HUES6 (cell line): ENCODE measurements around the gene GABRB2.

Experiments used
- H3K27ac ChIP-seq: 2 replicates; pipeline ENCODE4 v1.7.0; 2013; ENCODE audit warnings: low read depth, mild to moderate bottlenecking, low read length, inconsistent platforms
- H3K27me3 ChIP-seq: 2 replicates; pipeline ENCODE4 v1.6.1; 2013; ENCODE audit warnings: low read length; ENCODE audit not compliant: control insufficient read depth, insufficient read depth
- H3K36me3 ChIP-seq: 2 replicates; pipeline ENCODE4 v1.6.1; 2013; ENCODE audit warnings: low read length; ENCODE audit not compliant: control insufficient read depth, insufficient read depth
- H3K4me1 ChIP-seq: 2 replicates; pipeline ENCODE4 v1.6.1; 2013; ENCODE audit warnings: low read length; ENCODE audit not compliant: control insufficient read depth, insufficient read depth
- H3K4me3 ChIP-seq: 2 replicates; pipeline ENCODE4 v1.5.1; 2013; ENCODE audit warnings: low read depth, low read length
- H3K9ac ChIP-seq: one replicate; pipeline ENCODE4 v1.6.1; 2013; ENCODE audit warnings: mild to moderate bottlenecking, low read length
- H3K9me3 ChIP-seq: 2 replicates; pipeline ENCODE4 v1.6.1; 2013; ENCODE audit warnings: low read depth, low read length; ENCODE audit not compliant: control insufficient read depth, insufficient read depth

Gene GABRB2

DNA sequence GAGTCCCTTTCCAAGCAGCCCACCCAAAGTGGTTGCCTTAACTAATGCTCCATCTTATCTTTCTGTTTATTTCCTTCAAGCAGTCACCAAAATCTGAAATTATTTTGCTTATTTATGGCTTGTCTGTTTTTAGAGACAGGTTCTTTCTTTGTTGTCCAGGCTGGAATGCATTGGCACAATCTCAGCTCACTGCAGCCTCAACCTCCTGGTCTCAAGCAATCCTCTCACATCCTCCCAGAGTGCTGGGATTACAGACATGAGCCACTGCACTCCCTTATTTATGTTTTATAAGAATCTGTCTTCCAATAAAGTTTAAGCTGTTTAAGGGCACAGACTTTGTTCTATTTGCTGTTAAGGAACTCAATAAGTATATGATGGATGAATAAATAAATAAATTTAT, 133.7 kb downstream of the GABRB2 start:
- no peak overlapping the region for H3K4me3 ChIP-seq
- H3K4me1 ChIP-seq, result no peaks in the 10 kb centered on the region
- H3K27me3 ChIP-seq, result no peaks in the 10 kb centered on the region
- H3K9ac ChIP-seq, result no peak overlapping the region
- H3K9me3 ChIP-seq, result no peaks in the 10 kb centered on the region
- H3K36me3 ChIP-seq, result no peaks in the 10 kb centered on the region
- H3K27ac ChIP-seq, result no peak overlapping the region

DNA sequence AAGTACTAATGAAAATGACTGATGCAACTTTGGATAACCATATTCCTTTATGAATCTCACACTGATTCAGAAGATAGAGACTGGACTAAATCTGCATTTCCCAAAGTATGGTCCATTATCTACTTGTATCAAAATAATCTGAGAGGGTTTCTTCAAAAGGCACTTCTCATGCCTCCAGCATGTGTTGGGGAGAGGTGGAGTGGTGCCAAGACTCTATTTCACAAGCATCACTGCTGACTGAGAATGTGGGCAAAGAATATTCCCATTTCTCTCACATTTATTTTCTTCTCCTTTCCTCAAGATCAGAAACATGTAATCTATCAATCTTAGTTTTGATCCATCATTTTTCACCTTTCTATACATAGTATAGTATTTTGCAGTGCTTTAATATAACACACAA, 135.4 kb downstream of the GABRB2 start:
- Histone ChIP-seq H3K27me3 (no peaks in the 10 kb centered on the region), H3K4me3 (no peak overlapping the region), H3K9me3 (no peaks in the 10 kb centered on the region), H3K27ac (no peak overlapping the region), H3K9ac (no peak overlapping the region), H3K36me3 (no peaks in the 10 kb centered on the region), H3K4me1 (no peaks in the 10 kb centered on the region)

DNA sequence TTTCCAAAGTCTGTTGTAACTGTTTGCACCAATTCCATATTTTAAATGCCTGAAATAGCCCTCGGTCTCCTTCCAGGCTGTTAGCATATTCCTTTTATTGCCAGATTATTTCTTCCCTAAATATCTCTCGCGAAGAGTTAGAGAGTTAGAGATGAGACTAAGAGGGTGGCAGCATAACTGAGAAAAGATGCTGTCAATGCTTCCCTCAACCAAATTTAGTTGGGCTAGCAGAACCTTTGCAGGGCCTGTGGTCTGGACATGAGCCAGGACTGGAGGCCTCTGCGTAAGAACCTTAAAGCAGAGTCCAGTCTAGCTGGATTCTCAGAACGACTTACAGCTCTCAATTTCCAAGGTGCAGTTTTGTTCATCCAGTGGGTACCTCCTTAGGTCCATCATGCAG, 135.9 kb downstream of the GABRB2 start:
- H3K9me3 ChIP-seq, result no peaks in the 10 kb centered on the region
- H3K9ac ChIP-seq, result no peak overlapping the region
- no peaks in the 10 kb centered on the region for H3K36me3 ChIP-seq
- no peak overlapping the region for H3K4me3 ChIP-seq
- H3K27ac ChIP-seq, result no peak overlapping the region
- no peaks in the 10 kb centered on the region for H3K4me1 ChIP-seq
- no peaks in the 10 kb centered on the region for H3K27me3 ChIP-seq

DNA sequence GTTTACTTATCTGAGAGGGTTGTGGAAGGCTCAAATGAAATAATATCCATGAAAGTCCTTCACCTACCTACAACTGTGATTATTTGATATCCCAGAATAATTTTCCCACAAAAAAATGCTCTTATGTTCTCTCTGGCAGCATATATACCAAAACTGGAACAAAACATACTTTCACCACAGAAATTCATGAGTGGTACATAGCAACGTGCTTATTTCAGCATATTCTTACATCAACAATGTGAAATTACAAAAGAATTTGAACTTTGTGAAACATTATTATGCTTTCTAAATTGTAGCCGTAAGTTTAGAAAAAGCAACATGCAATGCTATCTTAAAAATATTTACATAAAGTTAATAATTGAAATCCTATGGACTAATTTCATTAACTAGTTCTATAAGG, 137.1 kb downstream of the GABRB2 start:
- H3K4me3 ChIP-seq, result no peak overlapping the region

DNA sequence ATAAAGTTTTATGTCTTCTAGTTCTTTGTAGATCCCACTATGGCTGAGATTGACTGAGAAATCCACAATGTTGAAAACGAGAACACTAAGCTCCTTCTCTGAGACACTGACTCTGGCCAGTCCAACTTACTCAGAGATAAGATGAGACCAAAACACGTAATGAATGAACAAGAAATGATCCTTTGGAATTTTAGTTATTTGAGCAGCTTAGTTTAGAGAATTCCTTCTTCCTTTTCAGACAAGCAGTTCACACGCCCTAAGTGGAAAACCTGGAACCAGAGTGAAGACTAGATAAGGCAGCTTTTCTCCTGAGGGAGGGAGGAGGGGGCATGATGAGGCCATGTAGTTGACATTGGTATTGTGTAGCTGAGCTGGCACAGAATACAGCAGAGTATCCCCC, 139.6 kb downstream of the GABRB2 start:
- Histone ChIP-seq H3K9ac (no peak overlapping the region), H3K4me1 (no peaks in the 10 kb centered on the region), H3K27me3 (no peaks in the 10 kb centered on the region), H3K27ac (no peak overlapping the region), H3K36me3 (no peaks in the 10 kb centered on the region), H3K9me3 (no peaks in the 10 kb centered on the region), H3K4me3 (no peak overlapping the region)

More for the DNA sequence above, 137.1 kb downstream of the GABRB2 start:
- Histone ChIP-seq H3K9me3 (no peaks in the 10 kb centered on the region), H3K36me3 (no peaks in the 10 kb centered on the region), H3K4me1 (no peaks in the 10 kb centered on the region), H3K27me3 (no peaks in the 10 kb centered on the region), H3K9ac (no peak overlapping the region), H3K27ac (no peak overlapping the region)

DNA sequence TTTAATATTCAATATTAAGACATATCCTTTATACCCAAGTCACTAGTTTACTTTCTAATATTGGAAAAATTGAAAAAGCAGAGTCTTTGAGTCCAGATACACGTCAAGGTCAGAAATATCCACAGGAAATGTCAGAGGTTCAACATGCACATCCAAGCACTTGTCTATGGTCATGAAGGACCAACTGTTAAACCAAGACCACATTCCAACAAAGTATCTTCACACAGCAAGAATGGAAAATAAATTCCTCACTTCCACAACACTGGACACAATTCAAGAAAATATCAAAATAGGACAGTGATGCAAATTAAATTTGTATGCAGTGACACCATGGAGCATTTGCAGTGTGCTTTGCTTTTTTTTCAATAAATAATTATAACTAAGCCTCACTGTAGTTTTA, 142.5 kb downstream of the GABRB2 start:
- Histone ChIP-seq H3K4me1 (no peaks in the 10 kb centered on the region), H3K9me3 (no peaks in the 10 kb centered on the region), H3K27ac (no peak overlapping the region), H3K27me3 (no peaks in the 10 kb centered on the region), H3K4me3 (no peak overlapping the region), H3K36me3 (no peaks in the 10 kb centered on the region), H3K9ac (no peak overlapping the region)

DNA sequence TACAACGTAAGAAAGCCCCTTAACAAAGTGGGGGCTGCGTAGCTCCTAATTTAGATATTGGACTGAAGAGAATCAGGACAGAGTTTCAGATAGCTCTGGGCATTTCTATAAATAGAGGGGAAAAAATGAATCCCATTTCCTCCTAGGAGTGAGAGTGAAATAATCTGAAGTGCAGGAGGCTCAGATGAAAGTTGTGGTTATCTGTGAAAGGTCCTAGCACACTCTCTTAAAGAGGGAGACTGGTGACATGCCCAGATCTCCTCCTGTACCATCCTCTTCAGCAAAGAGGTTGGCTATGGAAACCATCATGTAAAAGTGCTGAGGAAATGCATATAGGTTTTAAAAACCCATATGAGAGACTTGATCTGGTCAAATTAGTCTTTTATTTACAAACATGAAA, 143.4 kb downstream of the GABRB2 start:
- Histone ChIP-seq H3K27me3 (no peaks in the 10 kb centered on the region), H3K4me1 (no peaks in the 10 kb centered on the region), H3K36me3 (no peaks in the 10 kb centered on the region), H3K4me3 (no peak overlapping the region), H3K9me3 (no peaks in the 10 kb centered on the region), H3K9ac (no peak overlapping the region), H3K27ac (no peak overlapping the region)

DNA sequence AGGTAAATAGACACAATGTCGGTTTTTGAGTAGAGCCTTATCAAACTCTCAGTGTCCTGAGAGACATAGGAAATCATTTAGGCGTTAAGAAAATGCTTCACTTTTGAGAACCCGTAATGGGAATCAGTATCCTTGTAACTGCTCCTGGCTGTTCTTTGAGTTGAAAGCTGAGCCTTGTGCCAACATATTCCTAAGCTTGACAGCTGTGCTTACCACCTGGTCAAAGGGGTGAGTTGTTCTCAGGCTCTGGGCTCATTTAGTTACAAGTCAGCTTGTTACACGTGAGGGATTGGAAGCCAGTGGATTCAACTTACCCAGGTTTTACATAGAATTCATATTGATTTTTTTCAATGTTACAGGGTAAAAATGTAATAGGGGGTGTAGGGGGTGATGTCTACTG, 145.9 kb downstream of the GABRB2 start:
- Histone ChIP-seq H3K9ac (no peak overlapping the region), H3K27me3 (no peaks in the 10 kb centered on the region), H3K36me3 (no peaks in the 10 kb centered on the region)

DNA sequence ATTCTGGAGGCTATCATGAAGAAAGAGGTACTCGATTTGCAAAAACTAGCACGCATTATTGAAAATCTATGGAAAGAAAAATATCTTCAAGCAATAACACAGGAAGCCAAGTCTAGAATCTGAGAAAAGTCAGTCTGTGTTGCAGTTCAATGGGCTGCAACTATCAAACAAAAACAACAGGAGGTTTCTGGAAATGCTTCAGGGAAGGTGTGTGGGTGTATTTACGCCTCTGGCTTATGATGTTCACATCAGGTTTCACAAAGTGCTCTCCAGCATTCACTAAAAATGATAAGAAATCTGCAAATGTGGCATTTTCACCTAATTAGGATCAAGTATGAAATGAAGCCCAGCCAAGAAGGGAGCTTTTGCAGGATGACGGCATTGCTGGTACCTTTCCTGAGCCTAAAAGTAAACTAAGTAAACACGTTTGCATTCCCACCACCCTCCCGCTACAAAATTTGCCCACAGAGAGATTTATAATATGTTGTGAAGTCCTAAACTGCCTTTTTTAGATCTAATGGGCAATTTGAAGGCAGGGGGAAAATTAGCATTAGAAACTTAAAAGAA, 146.4 kb downstream of the GABRB2 start:
- H3K9ac ChIP-seq, result no peak overlapping the region
- no peak overlapping the region for H3K4me3 ChIP-seq
- no peaks in the 10 kb centered on the region for H3K27me3 ChIP-seq
- H3K4me1 ChIP-seq, result no peaks in the 10 kb centered on the region
- H3K27ac ChIP-seq, result no peak overlapping the region
- H3K36me3 ChIP-seq, result no peaks in the 10 kb centered on the region
- H3K9me3 ChIP-seq, result no peaks in the 10 kb centered on the region

More for the DNA sequence above, 145.9 kb downstream of the GABRB2 start:
- Histone ChIP-seq H3K4me1 (no peaks in the 10 kb centered on the region), H3K27ac (no peak overlapping the region), H3K9me3 (no peaks in the 10 kb centered on the region), H3K4me3 (no peak overlapping the region)

DNA sequence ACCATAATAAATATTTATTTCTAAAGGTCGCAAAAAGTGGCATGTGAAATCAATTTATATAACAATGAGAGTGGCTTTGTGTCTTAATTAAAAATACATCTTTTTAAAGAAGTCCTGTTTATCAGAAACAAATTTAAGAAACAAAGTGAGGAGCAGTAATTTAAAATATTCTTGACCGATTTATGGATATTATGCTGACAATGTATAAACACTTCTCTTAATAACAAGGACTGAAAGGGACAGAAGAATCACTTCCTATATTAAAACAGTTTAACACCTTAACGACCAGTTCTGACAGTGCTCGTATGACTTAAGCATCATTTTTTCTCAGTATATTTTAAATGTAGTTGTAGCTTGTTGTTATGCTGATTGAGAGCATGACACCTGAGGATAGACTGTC, 149.1 kb downstream of the GABRB2 start:
- Histone ChIP-seq H3K9ac (no peak overlapping the region), H3K27ac (no peak overlapping the region), H3K9me3 (no peaks in the 10 kb centered on the region), H3K4me3 (no peak overlapping the region), H3K36me3 (no peaks in the 10 kb centered on the region), H3K4me1 (no peaks in the 10 kb centered on the region), H3K27me3 (no peaks in the 10 kb centered on the region)

DNA sequence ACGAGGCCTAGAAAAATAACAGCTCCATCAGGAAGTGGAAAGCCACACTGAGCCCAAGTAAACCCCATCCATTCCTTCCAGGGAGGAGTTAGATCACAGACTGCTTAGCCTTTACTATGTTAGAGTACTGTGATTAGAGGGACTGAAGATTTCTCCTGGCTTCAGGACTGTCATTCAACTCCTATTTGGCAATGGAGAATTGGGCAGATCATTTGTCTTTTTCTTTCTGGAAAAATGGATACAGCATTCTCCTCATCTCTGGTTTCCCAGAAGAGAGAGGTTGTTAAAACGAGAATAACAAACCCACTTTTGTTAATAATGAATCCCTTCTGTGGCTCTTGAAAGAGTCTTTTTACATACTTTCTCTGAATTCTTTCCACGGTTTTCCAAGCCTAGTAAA, 150.4 kb downstream of the GABRB2 start:
- Histone ChIP-seq H3K4me3 (no peak overlapping the region), H3K9me3 (no peaks in the 10 kb centered on the region), H3K27me3 (no peaks in the 10 kb centered on the region), H3K4me1 (no peaks in the 10 kb centered on the region), H3K36me3 (no peaks in the 10 kb centered on the region), H3K27ac (no peak overlapping the region), H3K9ac (no peak overlapping the region)

DNA sequence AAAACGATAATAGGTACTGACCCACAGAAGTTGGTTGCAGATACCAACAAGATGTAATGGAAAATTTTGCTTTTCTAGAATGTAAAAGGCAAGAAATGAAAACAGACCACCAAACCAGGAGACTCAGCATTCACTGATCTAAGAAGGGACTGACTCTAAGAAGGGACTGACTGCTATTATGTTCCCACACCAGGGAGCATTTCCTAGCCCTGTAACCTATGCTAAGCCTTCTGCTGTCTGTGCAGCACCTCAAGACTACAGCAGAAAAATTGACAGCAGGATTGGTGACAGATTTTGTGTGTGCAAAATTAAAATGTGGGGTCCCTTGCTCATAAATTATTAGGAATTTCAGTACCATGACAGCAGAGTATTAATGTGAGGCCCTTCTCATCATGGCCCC, 154.8 kb downstream of the GABRB2 start:
- Histone ChIP-seq H3K9me3 (no peaks in the 10 kb centered on the region), H3K4me1 (no peaks in the 10 kb centered on the region), H3K27ac (no peak overlapping the region), H3K9ac (no peak overlapping the region), H3K27me3 (no peaks in the 10 kb centered on the region), H3K36me3 (no peaks in the 10 kb centered on the region), H3K4me3 (no peak overlapping the region)
